GM12891 (cell line): Measurements from ENCODE around the gene UQCR10.

ENCODE experiments used
- POLR2A ChIP-seq: IDR thresholded peaks from 2 replicates; pipeline ENCODE4 v1.6.1; 2011; ENCODE audit warnings: low read depth, low read length, control low read depth
- POLR2AphosphoS5 ChIP-seq: IDR thresholded peaks from 2 replicates; pipeline ENCODE4 v1.6.1; 2011; ENCODE audit warnings: low read depth, low read length, control low read depth
- SPI1 ChIP-seq: IDR thresholded peaks from 2 replicates; pipeline ENCODE4 v1.6.1; 2011; ENCODE audit warnings: low read depth, low read length, control low read depth
- TAF1 ChIP-seq: IDR thresholded peaks from 2 replicates; pipeline ENCODE4 v1.6.1; 2011; ENCODE audit warnings: low read depth, low read length, control low read depth

DNA sequence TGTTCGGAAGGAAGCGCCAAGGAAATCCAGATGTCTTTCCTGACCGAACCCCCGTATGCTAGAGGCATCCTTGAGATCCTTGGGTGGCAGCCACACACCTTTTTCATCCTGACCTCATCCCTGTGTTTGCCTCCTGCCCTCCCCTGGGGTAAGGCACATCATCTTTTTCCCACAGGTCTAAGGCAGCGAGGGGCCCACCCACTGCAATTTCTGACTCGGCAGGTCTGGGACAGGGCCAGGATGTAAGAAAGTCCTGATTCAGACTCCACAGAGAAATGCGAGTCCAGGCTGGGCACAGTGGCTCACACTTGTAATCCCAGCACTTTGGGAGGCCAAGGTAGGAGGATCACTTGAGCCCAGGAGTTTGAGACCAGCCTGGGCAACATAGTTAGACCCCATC lies 10.8 kb upstream of the UQCR10 start:
- TF ChIP-seq POLR2A: no peak
- no peak for TF ChIP-seq SPI1
- no peak for TF ChIP-seq TAF1
- TF ChIP-seq POLR2AphosphoS5: no peak
